Activated CD4-positive, alpha-beta memory T cell treated with anti-CD3 and anti-CD28 coated beads, Interleukin-2, amount 10 ng/mL, durations not matched to agents 7 days and 5 days (primary cell): Measurements from ENCODE around the gene NKPD1. TPM values are rescaled to one million over a fixed set of nuclear protein-coding genes. Genes with fewer than 3 reads are reported as not detected.

Source experiments
- CTCF ChIA-PET: fragments of 350-600 bp; sonication (Branson Sonifier 250); formaldehyde crosslinking; loops from one replicate; lab custom pipeline; 2021; ENCODE audit warnings: antibody characterized with exemption, inconsistent platforms; lab: Charles Lee
- POLR2A ChIA-PET: fragments of 350-600 bp; sonication (Branson Sonifier 250); formaldehyde crosslinking; loops from one replicate; lab custom pipeline; 2021; ENCODE audit warnings: antibody characterized with exemption; lab: Charles Lee
- DNase-seq: peaks from one replicate; pipeline ENCODE4 v3.0.0-alpha.2; 2020
- H3K27ac Mint-ChIP-seq: one replicate; pipeline ENCODE4 v1.8.0; 2021; ENCODE audit warnings: mild to moderate bottlenecking, mixed read lengths
- H3K27me3 Mint-ChIP-seq: one replicate; pipeline ENCODE4 v1.8.0; 2021; ENCODE audit warnings: mixed read lengths
- H3K36me3 Mint-ChIP-seq: one replicate; pipeline ENCODE4 v1.8.0; 2021; ENCODE audit warnings: low read depth, mixed read lengths
- H3K4me1 Mint-ChIP-seq: one replicate; pipeline ENCODE4 v1.8.0; 2021; ENCODE audit warnings: mixed read lengths
- H3K4me3 Mint-ChIP-seq: one replicate; pipeline ENCODE4 v1.8.0; 2021; ENCODE audit warnings: mild to moderate bottlenecking, mixed read lengths
- H3K9me3 Mint-ChIP-seq: one replicate; pipeline ENCODE4 v1.8.0; 2021; ENCODE audit warnings: mixed read lengths
- total RNA-seq, 2 experiments: library from RNA; stranded (reverse); gene quantifications; one replicate each; pipeline ENCODE4 v1.2.3, GENCODE V29; 2021

Gene NKPD1
- total RNA-seq, 2 experiments from 2014 or later = 0.10 to 0.15 TPM

DNA sequence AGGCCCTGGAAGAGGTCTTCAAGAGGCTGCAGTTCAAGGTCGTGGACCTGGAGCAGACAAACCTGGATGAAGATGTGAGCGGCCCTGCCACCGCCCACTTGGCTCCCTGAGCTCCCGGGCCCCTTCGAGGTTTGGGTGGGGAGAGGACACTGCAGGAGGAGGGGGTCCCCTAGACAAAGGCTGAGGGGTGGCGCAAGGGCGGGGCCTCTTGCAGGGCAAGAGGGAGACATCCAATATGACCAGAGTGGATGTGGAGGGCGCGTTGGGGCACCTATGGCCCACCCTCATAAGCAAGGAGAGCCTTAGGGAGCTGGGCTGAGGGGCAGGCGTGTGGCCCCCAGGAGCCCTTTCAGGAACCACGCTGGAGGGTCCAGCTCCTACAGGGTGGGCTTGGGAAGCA is 20.2 kb downstream of the NKPD1 start:
- no peaks in the 10 kb centered on the region for H3K36me3 Mint-ChIP-seq
- ChIA-PET CTCF (no interaction called here), POLR2A (no interaction called here)
- DNase-seq = no peak
- no peak overlapping the region for H3K4me3 Mint-ChIP-seq
- H3K27me3 Mint-ChIP-seq = no peaks in the 10 kb centered on the region
- no peaks in the 10 kb centered on the region for H3K4me1 Mint-ChIP-seq
- H3K9me3 Mint-ChIP-seq = no peaks in the 10 kb centered on the region
- no peak overlapping the region for H3K27ac Mint-ChIP-seq

DNA sequence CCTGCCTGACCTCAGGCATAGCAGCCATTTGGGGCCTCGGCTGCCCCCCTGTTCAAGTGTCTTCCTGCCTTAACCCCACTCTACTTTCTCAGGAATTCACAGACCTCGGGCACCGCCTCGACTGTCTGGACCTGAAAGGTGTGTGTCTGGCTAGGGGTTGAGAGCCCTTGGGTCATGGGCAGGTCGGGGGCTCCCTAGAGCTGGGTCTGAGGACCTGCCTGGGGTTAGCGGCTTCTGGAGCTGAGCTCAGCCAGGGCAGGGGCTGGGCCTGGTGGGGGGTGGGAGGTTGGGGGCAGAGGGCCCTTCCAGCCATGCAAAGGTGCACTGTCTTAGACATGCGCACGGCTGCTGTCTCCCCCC is 20.7 kb downstream of the NKPD1 start:
- H3K27ac Mint-ChIP-seq = no peak overlapping the region
- POLR2A ChIA-PET = no interaction called here

DNA sequence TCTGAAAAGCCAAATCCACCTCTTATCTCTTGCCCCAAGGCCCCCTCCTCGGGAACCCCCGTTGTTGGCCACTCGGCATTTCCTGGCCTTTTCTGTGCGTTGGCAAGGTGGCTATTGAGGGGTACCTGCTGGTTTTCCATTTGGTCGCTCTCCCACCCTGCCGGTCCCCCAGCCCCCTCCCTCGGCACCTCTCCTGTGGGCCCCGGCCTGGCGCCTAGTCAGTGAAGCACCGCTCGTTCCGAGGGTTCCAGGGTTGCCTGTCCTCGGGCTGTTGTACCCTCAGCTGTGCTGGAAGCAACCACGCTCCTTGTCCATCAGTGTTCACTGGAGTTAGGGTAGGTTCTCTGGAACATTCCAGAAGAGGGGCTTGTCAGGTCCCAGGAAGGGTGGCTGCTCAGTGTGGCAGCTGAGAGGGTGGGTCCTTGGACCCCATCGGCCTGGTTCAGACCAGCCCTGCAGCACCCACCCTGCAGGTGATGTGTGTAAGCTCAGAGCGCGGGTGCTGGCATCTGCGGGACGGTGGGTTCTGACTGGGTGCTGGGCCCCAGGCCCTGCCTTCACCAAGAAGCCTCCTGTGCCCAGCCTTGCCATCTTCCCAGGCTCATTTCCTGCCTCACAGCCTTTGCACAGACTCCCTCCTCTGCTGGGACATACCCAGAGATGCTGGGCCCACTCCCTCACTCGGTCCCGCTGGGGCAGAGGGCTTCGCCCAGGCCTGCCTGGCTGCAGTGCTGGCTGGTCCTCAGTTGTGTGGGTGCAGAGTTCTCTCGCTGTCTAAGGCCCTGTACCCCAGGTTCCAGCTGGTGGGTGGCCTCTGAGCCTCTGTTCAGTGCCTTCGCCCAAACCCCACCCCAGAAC is 21.3 kb downstream of the NKPD1 start:
- POLR2A ChIA-PET = no interaction called here
- DNase-seq = no peak
- Mint-ChIP-seq H3K4me3 (no peak overlapping the region), H3K27me3 (no peaks in the 10 kb centered on the region), H3K36me3 (no peaks in the 10 kb centered on the region), H3K4me1 (no peaks in the 10 kb centered on the region), H3K27ac (no peak overlapping the region), H3K9me3 (no peaks in the 10 kb centered on the region)
- CTCF ChIA-PET = no interaction called here

More for the DNA sequence above, 20.7 kb downstream of the NKPD1 start:
- H3K27me3 Mint-ChIP-seq = no peaks in the 10 kb centered on the region
- H3K4me3 Mint-ChIP-seq = no peak overlapping the region
- H3K4me1 Mint-ChIP-seq = no peaks in the 10 kb centered on the region
- no peaks in the 10 kb centered on the region for H3K9me3 Mint-ChIP-seq
- no peaks in the 10 kb centered on the region for H3K36me3 Mint-ChIP-seq
- DNase-seq = no peak
- CTCF ChIA-PET = no interaction called here

DNA sequence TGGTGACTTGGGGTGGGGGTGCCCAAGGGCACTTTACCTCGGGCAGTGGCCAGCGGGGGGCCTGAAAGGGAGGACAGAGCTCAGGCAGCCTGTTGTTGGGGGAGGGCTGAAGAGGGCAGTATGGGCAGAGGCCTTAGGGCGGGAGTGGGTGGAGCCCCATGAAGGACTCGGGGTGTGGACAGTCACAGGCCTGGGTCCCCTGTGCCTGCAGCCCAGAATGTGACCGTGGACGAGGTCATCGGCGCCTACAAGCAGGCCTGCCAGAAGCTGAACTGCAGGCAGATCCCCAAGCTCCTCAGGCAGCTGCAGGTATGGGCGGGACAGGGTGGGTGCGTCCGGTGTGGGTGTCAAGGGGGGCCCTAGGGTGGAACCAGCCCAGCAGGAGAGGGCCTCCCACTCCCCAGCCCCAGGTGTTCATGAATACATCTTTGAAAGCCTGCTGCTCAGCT is 22.5 kb downstream of the NKPD1 start:
- ChIA-PET CTCF (interaction anchor here (0.7 kb wide), 1 partner anchor 13 kb away, joined by 5 read pairs; no protein-coding TSS in a partner anchor), POLR2A (interaction anchor here (1.5 kb wide), 1 partner anchor 13 kb away, joined by 3 read pairs; no protein-coding TSS in a partner anchor)
- no peak overlapping the region for H3K4me3 Mint-ChIP-seq
- DNase-seq = no peak
- H3K9me3 Mint-ChIP-seq = no peaks in the 10 kb centered on the region
- no peaks in the 10 kb centered on the region for H3K27me3 Mint-ChIP-seq
- H3K36me3 Mint-ChIP-seq = no peaks in the 10 kb centered on the region
- H3K4me1 Mint-ChIP-seq = no peaks in the 10 kb centered on the region
- H3K27ac Mint-ChIP-seq = no peak overlapping the region

DNA sequence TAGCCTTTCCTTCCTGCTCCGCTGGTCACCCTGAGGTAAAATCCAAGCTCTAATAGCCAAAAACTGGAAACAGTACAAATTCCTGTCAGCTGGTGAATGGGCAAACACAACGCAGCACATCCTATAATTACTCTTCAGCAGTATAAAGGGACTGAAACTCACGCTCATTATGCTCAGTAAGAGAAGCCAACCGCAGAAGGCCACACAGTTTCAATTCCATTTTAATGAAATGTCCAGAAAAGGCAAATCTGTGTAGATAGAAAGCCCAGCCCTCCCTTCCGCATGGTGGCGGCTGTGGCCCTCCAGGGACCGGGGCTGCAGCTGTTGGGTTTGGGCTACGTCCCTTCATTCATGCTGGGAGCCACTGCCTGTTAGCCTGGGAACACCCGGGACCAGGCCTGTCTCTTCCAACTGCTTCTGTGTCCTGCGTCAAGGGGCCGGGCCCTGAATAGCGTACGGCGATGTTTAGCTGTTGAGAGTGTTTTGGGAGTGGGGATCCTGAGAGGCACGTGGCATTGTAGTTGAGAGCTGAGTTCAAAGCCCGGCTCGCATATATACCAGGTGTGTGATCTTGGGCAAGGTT is 23.5 kb downstream of the NKPD1 start:
- DNase-seq = no peak
- H3K9me3 Mint-ChIP-seq = no peaks in the 10 kb centered on the region
- no peak overlapping the region for H3K4me3 Mint-ChIP-seq
- H3K27ac Mint-ChIP-seq = no peak overlapping the region
- POLR2A ChIA-PET = interaction anchor here (1.5 to 1.7 kb wide), 2 partner anchors 14 to 40 kb away, joined by 3 to 5 read pairs; partner anchors contain the start of gene TRAPPC6A
- H3K36me3 Mint-ChIP-seq = no peaks in the 10 kb centered on the region
- CTCF ChIA-PET = interaction anchor here (0.6 to 1.2 kb wide), 6 partner anchors 11 to 375 kb away, joined by 3 to 4 read pairs (median 3); partner anchors contain the start of gene TRAPPC6A
- no peaks in the 10 kb centered on the region for H3K4me1 Mint-ChIP-seq
- no peaks in the 10 kb centered on the region for H3K27me3 Mint-ChIP-seq

DNA sequence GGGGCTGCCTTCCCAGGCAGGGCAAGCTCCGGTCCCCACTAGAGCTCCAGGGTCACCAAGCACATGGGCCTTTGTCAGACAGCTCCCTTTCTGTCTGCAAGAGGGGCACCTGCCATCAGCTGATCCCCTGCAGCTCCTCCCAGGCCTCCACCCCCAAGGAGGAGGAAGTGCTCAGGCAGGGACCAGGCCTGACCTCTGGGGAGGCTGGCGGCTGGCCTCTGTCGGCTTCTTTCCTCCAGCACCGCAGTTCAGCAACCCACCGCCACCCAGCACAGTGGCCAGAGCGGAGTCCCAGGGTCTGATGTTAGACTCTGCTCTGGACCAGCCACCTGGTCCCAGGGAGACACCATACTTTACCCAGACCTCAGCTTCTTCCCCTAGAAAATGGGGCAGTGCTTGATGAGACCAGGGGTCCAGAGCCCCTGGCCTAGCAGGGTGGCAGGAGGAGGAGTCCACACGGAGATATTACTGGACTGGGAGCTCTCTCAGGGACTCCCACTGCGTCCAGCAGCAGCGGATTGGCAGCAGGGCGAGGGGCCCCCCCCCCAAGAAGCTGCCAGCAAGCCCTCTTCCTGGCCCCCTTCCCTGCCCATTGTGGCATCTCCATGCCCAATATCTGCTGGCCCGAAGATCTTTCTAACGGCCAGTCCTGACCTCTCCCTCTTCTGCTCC is 24.1 kb downstream of the NKPD1 start:
- Mint-ChIP-seq H3K27me3 (no peaks in the 10 kb centered on the region), H3K27ac (no peak overlapping the region)

DNA sequence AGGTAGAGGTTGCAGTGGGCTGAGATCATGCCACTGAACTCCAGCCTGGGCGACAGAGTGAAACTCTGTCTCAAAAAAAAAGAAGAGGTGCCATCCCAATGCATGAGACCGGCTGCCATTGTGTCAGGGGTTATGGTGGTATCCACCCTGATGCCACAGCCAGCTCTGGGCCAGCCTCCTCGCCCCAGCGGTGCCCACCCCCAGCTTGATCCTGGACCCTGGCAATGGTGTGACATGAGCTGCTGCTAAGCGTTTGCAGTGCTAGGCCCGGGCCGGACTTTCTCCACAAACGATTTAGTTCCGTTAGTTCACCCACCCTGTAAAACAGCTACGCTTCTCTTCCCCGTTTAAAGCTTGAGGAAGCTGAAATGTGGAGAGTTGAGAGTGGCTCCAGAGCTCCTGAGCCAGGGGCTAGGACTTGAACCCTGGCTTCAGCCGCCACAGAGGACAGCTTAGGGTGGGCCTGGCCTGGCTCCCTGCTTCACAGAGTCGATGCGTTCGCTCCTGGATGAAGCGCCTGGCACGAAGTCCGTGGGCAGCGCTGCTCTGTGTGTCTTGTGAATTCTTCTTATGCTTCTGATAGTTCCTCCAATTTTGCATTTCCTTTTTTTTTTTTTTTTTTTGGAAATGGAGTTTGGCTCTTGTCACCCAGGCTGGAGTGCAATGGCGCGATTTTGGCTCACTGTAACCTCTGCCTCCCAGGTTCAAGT is 25.5 kb downstream of the NKPD1 start:
- no peak overlapping the region for H3K27ac Mint-ChIP-seq

More for the DNA sequence above, 24.1 kb downstream of the NKPD1 start:
- H3K36me3 Mint-ChIP-seq = no peaks in the 10 kb centered on the region
- DNase-seq = no peak
- ChIA-PET POLR2A (interaction anchor here (1.7 kb wide), 1 partner anchor 41 kb away, joined by 5 read pairs; the partner anchor contains the start of gene TRAPPC6A), CTCF (interaction anchor here (0.6 to 1.8 kb wide), 5 partner anchors 11 to 1572 kb away, joined by 3 to 8 read pairs (median 3); no protein-coding TSS in a partner anchor)
- H3K9me3 Mint-ChIP-seq = no peaks in the 10 kb centered on the region
- H3K4me1 Mint-ChIP-seq = peaks cover 5% of the 10 kb centered on the region
- H3K4me3 Mint-ChIP-seq = no peak overlapping the region

DNA sequence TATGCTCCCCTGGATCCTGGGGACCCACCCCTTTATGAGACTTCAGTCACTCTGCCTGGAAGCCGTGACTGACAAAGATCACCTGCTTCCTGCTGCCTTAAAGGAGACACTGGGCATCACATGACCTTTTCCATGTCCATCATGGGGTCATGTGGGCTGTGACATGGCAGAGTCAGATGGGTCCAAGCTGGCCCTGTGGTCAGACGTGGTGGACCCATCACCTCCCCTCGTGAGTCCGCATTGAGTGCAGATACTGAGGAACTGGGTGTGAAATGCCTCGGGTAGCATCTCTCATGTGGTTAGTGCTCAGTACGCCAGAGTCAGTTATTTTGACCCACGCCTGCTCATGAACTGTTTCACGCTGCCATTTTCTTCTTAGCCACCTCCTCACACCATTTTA is 27.1 kb downstream of the NKPD1 start:
- Mint-ChIP-seq H3K9me3 (no peaks in the 10 kb centered on the region), H3K36me3 (no peaks in the 10 kb centered on the region), H3K4me1 (peaks cover 10% of the 10 kb centered on the region), H3K27me3 (no peaks in the 10 kb centered on the region), H3K4me3 (no peak overlapping the region), H3K27ac (no peak overlapping the region)
- ChIA-PET CTCF (no interaction called here), POLR2A (no interaction called here)
- no peak for DNase-seq

More for the DNA sequence above, 25.5 kb downstream of the NKPD1 start:
- no peak for DNase-seq
- Mint-ChIP-seq H3K9me3 (no peaks in the 10 kb centered on the region), H3K36me3 (no peaks in the 10 kb centered on the region), H3K4me1 (peaks cover 10% of the 10 kb centered on the region), H3K27me3 (no peaks in the 10 kb centered on the region), H3K4me3 (no peak overlapping the region)
- POLR2A ChIA-PET = no interaction called here
- CTCF ChIA-PET = interaction anchor here (0.7 to 1.8 kb wide), 3 partner anchors 9 to 180 kb away, joined by 3 to 8 read pairs (median 3); partner anchors contain the start of genes BLOC1S3 and CLPTM1

DNA sequence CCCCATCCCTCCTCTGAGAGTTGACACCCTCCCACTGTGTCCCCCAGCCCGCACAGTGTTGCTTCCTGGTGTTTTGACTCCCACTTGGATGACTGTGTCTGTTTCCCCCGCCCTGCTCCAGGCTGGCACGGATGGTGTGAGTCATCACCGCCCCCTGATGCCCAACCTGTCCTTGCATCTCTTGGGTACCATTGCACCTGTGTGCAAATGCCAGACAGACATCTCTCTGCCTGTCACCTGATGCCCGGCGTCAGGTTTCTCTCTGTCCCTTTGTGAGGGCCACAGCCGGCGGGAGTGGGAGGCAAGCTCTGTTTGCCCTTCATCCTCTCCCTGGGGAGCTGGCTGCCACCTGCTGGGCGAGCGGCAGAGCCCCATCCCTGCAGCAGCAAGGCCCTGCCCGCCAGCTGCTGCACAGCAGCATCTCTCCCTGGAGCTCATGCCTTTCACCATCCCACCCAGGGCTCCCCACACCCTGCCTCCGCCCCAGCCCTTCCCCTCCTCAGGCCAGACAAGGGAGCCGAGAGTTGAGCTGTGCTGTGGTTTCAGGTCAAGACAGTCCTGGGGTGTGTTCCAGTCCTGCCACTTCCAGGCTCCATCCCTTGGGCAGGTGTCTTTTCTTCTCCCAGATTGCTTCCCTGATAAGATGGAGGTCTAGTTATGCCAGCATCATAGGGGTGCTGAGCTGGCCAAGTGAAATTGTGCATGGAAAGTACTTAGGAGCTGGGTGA is 29.7 kb downstream of the NKPD1 start:
- H3K27me3 Mint-ChIP-seq = no peaks in the 10 kb centered on the region
- ChIA-PET POLR2A (no interaction called here), CTCF (interaction anchor here (1.0 to 1.6 kb wide), 3 partner anchors 12 to 47 kb away, joined by 3 to 8 read pairs (median 5); partner anchors contain the start of genes BLOC1S3 and TRAPPC6A)
- H3K4me1 Mint-ChIP-seq = peaks cover 13% of the 10 kb centered on the region
- H3K9me3 Mint-ChIP-seq = no peaks in the 10 kb centered on the region
- no peak overlapping the region for H3K27ac Mint-ChIP-seq
- no peaks in the 10 kb centered on the region for H3K36me3 Mint-ChIP-seq
- DNase-seq = no peak
- H3K4me3 Mint-ChIP-seq = no peak overlapping the region

DNA sequence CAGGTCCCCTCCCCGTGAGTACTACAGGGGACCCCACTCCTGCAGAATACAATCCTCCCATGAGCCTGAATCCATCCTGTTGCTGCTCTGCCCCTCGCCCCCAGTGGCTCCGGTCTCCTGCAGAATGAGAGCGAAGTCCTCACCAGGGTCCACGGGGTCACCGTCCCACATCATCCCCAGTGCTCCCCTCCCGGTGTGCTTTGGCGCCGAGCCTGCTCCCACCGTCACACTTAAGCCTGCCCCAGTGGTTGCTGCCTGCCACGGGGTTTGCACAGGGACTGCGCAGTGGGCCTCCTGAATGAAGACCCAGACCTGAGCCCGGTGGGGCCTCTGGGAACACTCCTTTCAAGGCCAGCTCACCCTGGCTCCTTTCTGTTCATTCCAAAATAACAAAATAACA is 30.5 kb downstream of the NKPD1 start:
- H3K9me3 Mint-ChIP-seq = no peaks in the 10 kb centered on the region
- peaks cover 15% of the 10 kb centered on the region for H3K4me1 Mint-ChIP-seq
- H3K27me3 Mint-ChIP-seq = no peaks in the 10 kb centered on the region
- POLR2A ChIA-PET = no interaction called here
- H3K4me3 Mint-ChIP-seq = no peak overlapping the region
- DNase-seq = no peak
- H3K27ac Mint-ChIP-seq = no peak overlapping the region
- no peaks in the 10 kb centered on the region for H3K36me3 Mint-ChIP-seq
- CTCF ChIA-PET = no interaction called here

DNA sequence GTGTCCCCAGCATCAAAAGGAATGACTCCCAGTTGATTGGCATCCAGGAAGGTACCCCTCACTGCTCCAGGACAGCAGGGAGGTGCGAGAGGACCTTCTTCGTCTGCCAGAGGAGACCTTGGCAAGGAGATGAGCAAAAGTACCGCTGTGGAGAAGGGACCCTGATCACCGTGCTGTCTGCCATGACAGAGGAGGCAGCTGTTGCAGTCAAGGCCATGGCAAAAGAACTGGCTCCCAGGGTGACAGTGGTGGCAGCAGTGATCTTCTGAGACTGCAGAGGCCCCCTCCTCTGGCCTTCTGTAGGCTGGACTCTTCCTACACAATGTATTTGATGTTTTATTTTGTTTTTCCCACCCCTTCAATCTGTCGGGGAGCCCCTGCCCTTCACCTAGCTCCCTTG is 32.0 kb downstream of the NKPD1 start:
- H3K4me3 Mint-ChIP-seq = no peak overlapping the region
- ChIA-PET CTCF (no interaction called here), POLR2A (no interaction called here)
- no peaks in the 10 kb centered on the region for H3K36me3 Mint-ChIP-seq
- DNase-seq = no peak
- H3K27ac Mint-ChIP-seq = no peak overlapping the region
- no peaks in the 10 kb centered on the region for H3K9me3 Mint-ChIP-seq
- no peaks in the 10 kb centered on the region for H3K27me3 Mint-ChIP-seq
- peaks cover 15% of the 10 kb centered on the region for H3K4me1 Mint-ChIP-seq

DNA sequence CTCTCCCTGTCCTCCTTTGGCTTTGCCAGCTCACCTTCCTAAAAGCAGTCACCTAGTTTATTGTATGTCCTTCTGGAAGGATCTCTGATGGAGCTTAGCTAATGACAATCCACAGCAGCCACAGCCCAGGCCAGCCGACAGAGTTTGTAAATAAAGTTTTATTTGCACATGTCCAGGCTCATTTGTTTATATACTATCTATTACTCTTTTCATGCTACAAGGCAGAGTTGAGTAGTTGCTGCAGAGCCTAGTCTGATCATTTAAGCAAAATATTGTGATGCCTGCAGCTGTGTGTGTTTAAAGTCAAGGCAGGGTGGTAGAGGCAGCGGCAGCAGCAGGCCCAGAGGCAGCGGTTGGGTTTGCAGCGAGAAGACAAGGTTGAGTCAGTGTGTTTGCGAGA is 32.6 kb downstream of the NKPD1 start:
- no peak overlapping the region for H3K4me3 Mint-ChIP-seq
- ChIA-PET POLR2A (no interaction called here), CTCF (no interaction called here)
- no peak for DNase-seq
- no peaks in the 10 kb centered on the region for H3K27me3 Mint-ChIP-seq
- H3K4me1 Mint-ChIP-seq = peaks cover 15% of the 10 kb centered on the region
- no peaks in the 10 kb centered on the region for H3K9me3 Mint-ChIP-seq
- no peaks in the 10 kb centered on the region for H3K36me3 Mint-ChIP-seq
- H3K27ac Mint-ChIP-seq = no peak overlapping the region
